Panc1 (cell line): ENCODE results near the gene OR1J4.
"Not testable (repeated sequence)": the region's sequence is repeated elsewhere in the genome, so short reads cannot be mapped to it uniquely, and the experiment has no call there.

Experiments
- POLR2AphosphoS5 ChIP-seq: IDR thresholded peaks from 2 replicates; pipeline ENCODE4 v1.6.1; 2012; ENCODE audit warnings: mild to moderate bottlenecking, low read depth, low read length, moderate library complexity
- REST ChIP-seq, 2 experiments: IDR thresholded peaks; 2 replicates each; pipeline ENCODE4 v1.6.1; 2011 to 2012; ENCODE audit warnings: low read depth in 2 of 2, control low read depth in 1 of 2, low read length in 1 of 2, mild to moderate bottlenecking in 1 of 2, moderate library complexity in 1 of 2; ENCODE audit not compliant: insufficient read depth in 1 of 2
- SIN3A ChIP-seq: IDR thresholded peaks from 2 replicates; pipeline ENCODE4 v1.6.1; 2012; ENCODE audit warnings: low read depth, mild to moderate bottlenecking, low read length, moderate library complexity, borderline replicate concordance; ENCODE audit not compliant: insufficient read depth
- TCF7L2 ChIP-seq: IDR thresholded peaks from 2 replicates; pipeline ENCODE4 v1.6.1; 2011; ENCODE audit warnings: mild to moderate bottlenecking, low read depth, low read length, inconsistent platforms
- TF ChIP-seq, protein P1 (sequence below): fragments of 450-650 bp; IDR thresholded peaks from 2 replicates; pipeline ENCODE4 v1.5.1; 2017; ENCODE audit warnings: mild to moderate bottlenecking

- TF ChIP-seq, protein P1, sequence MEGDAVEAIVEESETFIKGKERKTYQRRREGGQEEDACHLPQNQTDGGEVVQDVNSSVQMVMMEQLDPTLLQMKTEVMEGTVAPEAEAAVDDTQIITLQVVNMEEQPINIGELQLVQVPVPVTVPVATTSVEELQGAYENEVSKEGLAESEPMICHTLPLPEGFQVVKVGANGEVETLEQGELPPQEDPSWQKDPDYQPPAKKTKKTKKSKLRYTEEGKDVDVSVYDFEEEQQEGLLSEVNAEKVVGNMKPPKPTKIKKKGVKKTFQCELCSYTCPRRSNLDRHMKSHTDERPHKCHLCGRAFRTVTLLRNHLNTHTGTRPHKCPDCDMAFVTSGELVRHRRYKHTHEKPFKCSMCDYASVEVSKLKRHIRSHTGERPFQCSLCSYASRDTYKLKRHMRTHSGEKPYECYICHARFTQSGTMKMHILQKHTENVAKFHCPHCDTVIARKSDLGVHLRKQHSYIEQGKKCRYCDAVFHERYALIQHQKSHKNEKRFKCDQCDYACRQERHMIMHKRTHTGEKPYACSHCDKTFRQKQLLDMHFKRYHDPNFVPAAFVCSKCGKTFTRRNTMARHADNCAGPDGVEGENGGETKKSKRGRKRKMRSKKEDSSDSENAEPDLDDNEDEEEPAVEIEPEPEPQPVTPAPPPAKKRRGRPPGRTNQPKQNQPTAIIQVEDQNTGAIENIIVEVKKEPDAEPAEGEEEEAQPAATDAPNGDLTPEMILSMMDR: not testable (repeated sequence)
- not testable (repeated sequence) for TF ChIP-seq REST (IDR thresholded peaks at IDR 0.05; ENCODE audit: insufficient read depth in 1 of 2, low read depth in 2 of 2, low read length in 1 of 2); POLR2AphosphoS5; TCF7L2; SIN3A
Measured at GRCh38 chr9:122531157-122531556, 12.2 kb downstream of the OR1J4 start.
